Measurements from ENCODE around the gene TBC1D23.
A peak's percentile ranks its signal among the peaks of the same experiment; 100 is the strongest.
"Not testable (repeated sequence)": the region's sequence is repeated elsewhere in the genome, so short reads cannot be mapped to it uniquely, and the experiment has no call there.

Gene TBC1D23

DNA sequence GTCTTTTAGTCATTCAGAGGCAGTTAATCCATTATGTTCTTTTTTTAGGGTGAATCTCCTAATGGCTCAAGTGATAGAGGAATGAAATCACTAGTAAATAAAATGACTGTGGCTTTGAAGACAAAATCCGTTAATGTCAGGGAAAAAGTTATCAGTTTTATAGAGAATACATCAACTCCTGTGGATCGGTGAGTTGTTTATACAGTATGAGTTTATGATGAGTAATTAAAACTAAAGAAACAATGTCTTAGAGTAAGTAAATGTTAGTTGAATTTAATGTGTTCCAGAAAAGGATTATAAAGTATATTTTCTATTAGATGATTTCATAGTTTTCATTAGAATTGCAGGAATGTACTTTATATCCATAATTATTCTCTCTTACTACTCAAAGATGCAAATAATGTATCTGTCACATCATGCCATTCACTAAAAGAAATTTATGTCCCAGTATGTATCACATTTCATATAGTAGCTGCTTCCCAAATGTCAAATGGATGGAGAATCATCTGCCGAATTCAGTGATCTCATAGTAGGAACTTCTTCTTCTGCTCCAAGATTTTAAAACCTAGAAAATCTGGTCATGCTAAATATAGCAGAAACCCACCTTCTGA, 49.7 kb downstream of the TBC1D23 start:
- no peak for DNase-seq

DNA sequence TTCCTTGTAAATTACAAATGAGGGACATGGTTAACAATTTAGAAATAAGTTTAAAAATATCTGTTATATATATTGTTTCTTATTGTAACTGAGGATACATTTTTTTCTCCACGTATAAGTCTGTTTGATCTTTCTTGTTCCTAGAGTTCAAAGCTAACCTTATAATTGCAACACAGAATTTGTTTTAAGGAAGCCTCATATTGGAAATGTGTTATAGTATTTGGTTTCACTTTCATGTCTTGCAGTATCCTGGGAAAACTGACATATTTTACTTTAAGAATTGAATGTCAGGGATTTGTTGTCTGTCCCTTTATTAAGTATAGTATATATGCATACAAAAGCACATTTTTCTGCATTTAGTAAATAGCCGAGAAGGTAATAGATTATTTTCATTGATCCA, 50.2 kb downstream of the TBC1D23 start:
- DNase-seq: no peak

DNA sequence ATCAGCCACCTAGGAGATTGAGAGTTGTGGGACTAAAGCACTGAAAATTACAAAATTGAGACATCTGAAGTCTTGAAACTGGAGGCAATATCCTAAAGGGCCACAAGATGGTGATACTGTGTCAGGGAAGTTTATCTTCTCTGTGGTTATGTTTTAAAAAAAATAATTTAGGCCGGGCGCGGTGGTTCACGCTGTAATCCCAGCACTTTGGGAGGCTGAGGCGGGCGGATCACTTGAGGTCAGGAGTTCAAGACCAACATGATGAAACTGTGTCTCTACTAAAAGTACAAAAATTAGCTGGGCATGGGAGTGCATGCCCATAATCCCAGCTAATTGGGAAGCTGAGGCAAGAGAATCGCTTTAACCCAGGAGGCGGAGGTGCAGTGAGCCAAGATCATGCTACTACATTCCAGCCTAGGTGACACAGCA, 55.9 kb downstream of the TBC1D23 start:
- peak in 1 of 2 experiments; percentile 9 for DNase-seq

DNA sequence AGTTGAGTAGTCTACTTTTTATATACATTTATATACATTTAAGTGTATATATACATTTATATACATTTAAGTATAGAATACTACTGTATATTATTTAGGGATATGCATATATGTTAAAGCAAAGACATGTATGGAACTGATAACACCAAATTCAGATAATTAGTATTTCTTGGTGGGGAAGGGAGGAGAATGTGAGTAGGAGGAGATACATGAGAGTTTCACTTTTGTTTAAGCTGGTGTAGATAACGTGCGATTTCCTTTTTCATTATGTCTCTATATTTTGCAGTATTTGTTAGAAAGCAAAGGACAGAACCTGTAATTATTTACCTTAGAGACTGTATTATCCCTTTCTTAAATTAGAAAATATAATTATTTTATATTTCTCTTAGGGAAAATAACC, 57.1 kb downstream of the TBC1D23 start:
- DNase-seq: no peak

DNA sequence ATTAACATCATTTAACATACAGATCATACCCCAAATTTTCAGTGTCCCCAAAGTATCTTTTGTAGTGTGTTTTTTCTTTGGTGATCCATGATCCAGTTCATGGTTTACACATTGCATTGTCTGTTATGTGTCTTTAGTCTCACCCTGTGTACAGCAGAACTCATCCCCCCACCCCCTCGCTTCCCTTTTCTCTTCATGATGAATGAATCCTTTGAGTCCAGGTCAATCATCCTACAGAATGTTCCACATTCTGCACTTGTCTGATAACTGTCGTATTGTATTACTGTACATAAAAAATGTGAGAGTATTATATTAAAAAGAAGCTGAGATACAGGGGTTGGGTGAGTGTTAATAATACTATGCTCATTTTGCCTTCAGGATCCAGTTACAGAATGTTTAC, 59.2 kb downstream of the TBC1D23 start:
- DNase-seq: no peak

DNA sequence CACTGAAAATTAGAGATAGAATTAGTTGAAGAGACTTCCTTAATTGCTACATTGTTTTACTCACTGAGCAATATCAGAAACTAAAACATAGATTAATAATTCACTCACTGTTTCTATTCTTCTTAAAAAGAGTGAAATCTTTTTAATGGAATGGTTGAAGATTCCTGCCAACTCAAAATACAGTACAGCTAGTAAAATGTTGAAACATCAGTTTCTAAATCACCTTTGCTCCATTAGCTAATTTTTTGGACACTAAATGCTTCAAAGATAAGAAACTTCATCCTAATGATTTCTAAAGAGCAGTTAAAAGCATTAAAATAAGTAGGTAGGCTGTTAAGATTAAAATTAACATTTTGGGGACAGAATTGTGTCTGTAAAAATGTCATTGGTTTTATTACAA, 63.3 kb downstream of the TBC1D23 start:
- no peak for DNase-seq

- DNase-seq: no peak
Measured at GRCh38 chr3:100325827-100326226, 65.0 kb downstream of the TBC1D23 start.

DNA sequence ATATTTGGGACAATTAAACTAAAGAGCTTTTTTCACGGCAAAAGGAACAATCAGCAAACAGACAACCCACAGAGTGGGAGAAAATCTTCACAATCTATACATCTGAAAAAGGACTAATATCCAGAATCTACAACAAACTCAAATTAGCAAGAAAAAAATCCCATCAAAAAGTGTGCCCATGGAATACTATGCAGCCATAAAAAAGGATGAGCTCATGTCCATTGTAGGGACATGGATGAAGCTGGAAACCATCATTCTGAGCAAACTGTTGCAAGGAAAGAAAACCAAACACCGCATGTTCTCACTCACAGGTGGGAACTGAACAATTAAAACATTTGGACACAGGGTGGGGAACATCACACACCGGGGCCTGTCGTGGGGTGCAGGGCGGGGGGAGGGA, 66.6 kb downstream of the TBC1D23 start:
- DNase-seq: not testable (repeated sequence)

GRCh38 chr3:100329800-100330489, 69.2 kb downstream of the TBC1D23 start:
- DNase-seq: no peak

GRCh38 chr3:100330651-100331050, 69.9 kb downstream of the TBC1D23 start:
- DNase-seq: no peak

DNA sequence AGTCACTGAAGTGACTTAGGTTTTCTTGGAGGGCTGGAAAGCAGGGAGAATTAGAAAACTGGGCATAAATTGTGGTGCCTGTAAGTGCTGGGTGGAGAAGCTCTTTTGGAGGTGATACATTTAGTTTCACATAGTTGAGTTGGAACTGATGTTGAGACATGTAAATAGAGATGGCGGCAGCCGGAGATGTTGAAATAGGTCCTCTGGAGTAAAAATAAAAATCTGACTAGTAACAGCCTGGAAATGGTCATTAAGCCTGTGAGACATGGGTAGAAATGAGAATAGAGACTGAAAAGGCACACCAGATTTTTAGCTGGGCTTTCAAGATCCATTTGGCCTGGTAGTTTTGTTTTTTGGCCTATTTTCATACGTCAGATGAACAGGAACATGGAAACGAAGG, 70.9 kb downstream of the TBC1D23 start:
- DNase-seq: no peak

- no peak for DNase-seq
Measured at GRCh38 chr3:100333051-100333450, 72.3 kb downstream of the TBC1D23 start.

- DNase-seq: no peak
Measured at GRCh38 chr3:100333970-100334487, 73.2 kb downstream of the TBC1D23 start.

- DNase-seq: peak; percentile 75 to 80
Measured at GRCh38 chr3:100334488-100335351, 73.9 kb downstream of the TBC1D23 start, which contains the start of gene NIT2. Gene NIT2, plus strand, starts transcription at chr3:100334757. Its CDS starts 35 bp downstream, at chr3:100334792.

DNA sequence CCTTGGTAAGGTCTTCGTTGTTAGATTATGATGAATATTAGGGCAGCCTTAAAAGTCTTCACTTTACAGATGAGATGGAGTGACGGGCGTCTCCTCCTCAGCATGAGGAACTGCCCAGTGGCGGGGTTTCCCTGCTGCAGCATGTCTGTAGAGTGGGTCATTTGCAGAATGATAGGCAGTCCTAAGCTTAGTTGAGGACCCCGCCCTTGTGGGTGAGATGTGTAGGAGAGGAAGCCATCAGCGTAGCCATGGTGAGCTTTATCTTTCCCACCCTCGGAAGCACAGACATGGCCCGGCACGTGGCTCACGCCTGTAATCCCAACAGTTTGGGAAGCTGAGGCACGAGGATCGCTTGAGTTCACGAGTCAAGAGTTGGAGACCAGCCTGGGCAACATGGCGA, 74.6 kb downstream of the TBC1D23 start:
- peak in 1 of 2 experiments; percentile 6 for DNase-seq

GRCh38 chr3:100336229-100336628, 75.4 kb downstream of the TBC1D23 start:
- not testable (repeated sequence) for DNase-seq

DNA sequence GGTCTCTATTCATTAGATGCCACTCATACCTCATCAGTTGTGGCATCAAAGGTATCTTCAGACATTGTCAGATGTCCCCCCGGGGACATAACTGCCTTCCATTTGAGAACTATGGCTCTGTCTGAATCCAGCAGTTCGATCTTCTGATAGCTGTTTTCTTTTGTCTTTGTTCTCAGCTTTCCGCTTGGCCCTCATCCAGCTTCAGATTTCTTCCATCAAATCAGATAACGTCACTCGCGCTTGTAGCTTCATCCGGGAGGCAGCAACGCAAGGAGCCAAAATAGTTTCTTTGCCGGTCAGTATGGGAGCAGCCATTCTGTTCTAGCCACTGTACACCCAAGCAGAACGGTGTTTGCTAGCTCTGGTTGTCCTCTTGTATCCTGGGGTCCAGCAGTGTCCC, 78.1 kb downstream of the TBC1D23 start:
- no peak for DNase-seq

DNA sequence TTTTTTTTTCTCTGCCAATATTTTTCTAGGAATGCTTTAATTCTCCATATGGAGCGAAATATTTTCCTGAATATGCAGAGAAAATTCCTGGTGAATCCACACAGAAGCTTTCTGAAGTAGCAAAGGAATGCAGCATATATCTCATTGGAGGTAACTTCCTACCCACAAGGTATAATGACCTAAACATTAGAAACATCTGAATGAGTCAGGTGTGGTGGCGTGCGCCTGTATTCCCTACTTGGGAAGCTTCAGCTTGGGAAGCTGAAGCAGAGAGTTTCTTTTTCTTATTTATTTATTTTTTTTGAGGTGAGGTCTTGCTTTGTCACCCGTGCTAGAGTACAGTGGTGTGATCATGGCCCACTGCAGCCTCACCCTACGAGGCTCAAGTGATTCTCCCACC, 79.0 kb downstream of the TBC1D23 start:
- DNase-seq: no peak

GRCh38 chr3:100340527-100340926, 79.7 kb downstream of the TBC1D23 start:
- DNase-seq: no peak

DNA sequence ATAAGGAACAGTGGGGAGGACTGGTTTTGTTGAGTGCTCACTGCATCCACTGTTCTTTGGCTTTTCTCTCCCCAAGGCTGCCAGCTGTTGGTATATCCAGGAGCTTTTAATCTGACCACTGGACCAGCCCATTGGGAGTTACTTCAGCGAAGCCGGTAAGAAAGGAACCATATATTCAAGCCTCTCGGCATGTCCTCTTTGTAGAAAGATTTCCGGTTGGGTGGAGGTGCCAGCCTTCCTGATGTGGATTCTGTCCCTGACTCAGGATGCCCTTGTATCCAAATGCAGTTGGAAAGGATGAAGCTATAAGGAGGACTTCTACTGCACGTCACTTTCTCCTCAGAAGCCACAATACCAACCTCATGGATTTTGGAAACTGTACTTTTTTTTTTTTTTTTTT, 87.9 kb downstream of the TBC1D23 start:
- DNase-seq: no peak

GRCh38 chr3:100351770-100352169, 91.0 kb downstream of the TBC1D23 start:
- not testable (repeated sequence) for DNase-seq

- no peak for DNase-seq
Measured at GRCh38 chr3:100352296-100353231, 91.8 kb downstream of the TBC1D23 start.

Data from stimulated activated CD4-positive, alpha-beta T cell treated with anti-CD3 and anti-CD28 coated beads, Interleukin-4, amount 100 ng/mL, for 4 hours (primary cell).